Lower lobe of right lung (tissue), 2 donors: Measurements from ENCODE around the gene PLEKHA5. TPM values are rescaled to one million over a fixed set of nuclear protein-coding genes. Genes with fewer than 3 reads are reported as not detected.

Experiments used
- ATAC-seq, 2 donors: fragments of 200-7000 bp; cut with Tn5 transposase; one replicate each; pipeline ENCODE4 v1.9.1; 2020 to 2022; ENCODE audit warnings: mild to moderate bottlenecking in 2 of 2, moderate library complexity in 2 of 2
- DNase-seq: peaks from one replicate; pipeline ENCODE4 v3.0.0-alpha.2; 2020
- H3K27ac ChIP-seq: fragments of 200-600 bp; one replicate; pipeline ENCODE4 v1.8.0; 2022
- H3K27me3 ChIP-seq: fragments of 200-600 bp; one replicate; pipeline ENCODE4 v1.8.0; 2022; ENCODE audit warnings: low read depth
- H3K36me3 ChIP-seq: fragments of 200-600 bp; one replicate; pipeline ENCODE4 v1.8.0; 2022; ENCODE audit warnings: mild to moderate bottlenecking
- H3K4me1 ChIP-seq: fragments of 200-600 bp; one replicate; pipeline ENCODE4 v1.8.0; 2022
- H3K4me3 ChIP-seq: fragments of 200-600 bp; one replicate; pipeline ENCODE4 v1.8.0; 2022; ENCODE audit warnings: mild to moderate bottlenecking
- H3K9me3 ChIP-seq: fragments of 200-600 bp; one replicate; pipeline ENCODE4 v1.8.0; 2022
- intact Hi-C: fragments of 100-400 bp; cut with DNase I; formaldehyde crosslinking; loops from one replicate; pipeline ENCODE4 v1.11.0; 2022
- total RNA-seq: library from RNA; stranded (reverse); fragmentation: NEBNext Ultra II Directional; extraction: Animal tissue kit (Norgen Biotek cat#: 25700); gene quantifications from one replicate; pipeline ENCODE4 v1.2.1, GENCODE V29; 2021
- TF ChIP-seq, protein P1 (sequence below): fragments of 200-600 bp; IDR thresholded peaks from one replicate; pipeline ENCODE4 v1.8.0; 2022; ENCODE audit warnings: antibody characterized with exemption, mild to moderate bottlenecking
- donor health status: DM: no; HTN: yes; CAD: no; lungs with severe emphysema.

PLEKHA5 gene
- total RNA-seq, 1 donor from 2014 or later = 29.2 TPM

DNA sequence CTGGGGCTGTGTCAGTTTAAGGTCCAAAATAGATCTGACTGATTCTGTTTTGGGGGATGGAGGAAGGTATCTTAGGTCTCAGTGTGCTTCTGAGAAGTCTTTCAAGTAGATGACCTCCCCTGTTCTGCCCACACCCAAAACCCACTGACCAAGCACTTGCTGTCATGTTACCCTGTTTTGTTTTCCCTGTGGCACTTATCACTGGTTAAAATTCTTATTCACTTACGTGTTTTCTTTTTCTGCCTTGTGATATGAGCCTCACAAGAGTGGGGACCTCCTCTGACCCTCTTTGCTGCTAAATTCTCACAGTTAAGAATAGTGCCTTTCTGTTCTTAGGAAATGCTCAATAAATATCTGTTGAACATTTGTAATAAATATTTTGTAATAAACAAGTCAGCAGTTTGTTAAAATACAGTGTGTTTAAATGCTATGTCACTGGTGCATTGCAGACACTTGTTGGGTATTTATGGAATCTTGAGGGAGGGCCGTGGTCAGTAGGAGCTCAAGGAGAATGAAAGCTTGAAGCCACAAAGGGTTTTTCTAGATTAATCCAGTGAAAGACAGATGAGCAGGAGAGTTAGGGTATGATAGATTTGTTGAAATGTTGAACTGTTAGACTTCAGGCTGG lies 20.9 kb downstream of the PLEKHA5 start:
- Histone ChIP-seq H3K27me3 (no peaks in the 10 kb centered on the region), H3K9me3 (no peaks in the 10 kb centered on the region), H3K4me1 (no peaks in the 10 kb centered on the region), H3K36me3 (no peaks in the 10 kb centered on the region), H3K27ac (no peak overlapping the region), H3K4me3 (no peak overlapping the region)
- no peak for DNase-seq
- intact Hi-C loops = no loop called here
- peak in 1 of 2 donors; percentile 57 for ATAC-seq
- TF ChIP-seq, protein P1, sequence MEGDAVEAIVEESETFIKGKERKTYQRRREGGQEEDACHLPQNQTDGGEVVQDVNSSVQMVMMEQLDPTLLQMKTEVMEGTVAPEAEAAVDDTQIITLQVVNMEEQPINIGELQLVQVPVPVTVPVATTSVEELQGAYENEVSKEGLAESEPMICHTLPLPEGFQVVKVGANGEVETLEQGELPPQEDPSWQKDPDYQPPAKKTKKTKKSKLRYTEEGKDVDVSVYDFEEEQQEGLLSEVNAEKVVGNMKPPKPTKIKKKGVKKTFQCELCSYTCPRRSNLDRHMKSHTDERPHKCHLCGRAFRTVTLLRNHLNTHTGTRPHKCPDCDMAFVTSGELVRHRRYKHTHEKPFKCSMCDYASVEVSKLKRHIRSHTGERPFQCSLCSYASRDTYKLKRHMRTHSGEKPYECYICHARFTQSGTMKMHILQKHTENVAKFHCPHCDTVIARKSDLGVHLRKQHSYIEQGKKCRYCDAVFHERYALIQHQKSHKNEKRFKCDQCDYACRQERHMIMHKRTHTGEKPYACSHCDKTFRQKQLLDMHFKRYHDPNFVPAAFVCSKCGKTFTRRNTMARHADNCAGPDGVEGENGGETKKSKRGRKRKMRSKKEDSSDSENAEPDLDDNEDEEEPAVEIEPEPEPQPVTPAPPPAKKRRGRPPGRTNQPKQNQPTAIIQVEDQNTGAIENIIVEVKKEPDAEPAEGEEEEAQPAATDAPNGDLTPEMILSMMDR = no peak

DNA sequence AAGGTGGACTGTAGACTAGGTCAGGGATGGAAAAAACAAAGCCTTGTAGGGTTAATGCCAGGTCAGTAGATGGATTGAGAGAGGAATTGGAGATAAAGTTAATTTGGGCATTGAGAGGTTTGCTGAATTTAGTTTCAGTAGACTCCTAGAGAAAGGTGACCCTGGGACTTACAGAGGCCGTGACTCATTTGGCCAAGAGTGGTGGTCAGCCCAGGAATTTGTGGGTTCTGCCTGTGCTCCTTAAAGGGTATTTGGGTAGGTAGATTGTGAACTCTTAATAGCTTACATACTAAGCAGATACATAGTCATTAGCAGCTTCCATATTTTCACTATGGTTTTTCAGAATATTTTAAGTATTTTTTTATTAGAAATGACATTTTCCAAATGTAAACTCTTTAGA lies 21.8 kb downstream of the PLEKHA5 start:
- no peaks in the 10 kb centered on the region for H3K9me3 ChIP-seq
- ATAC-seq (no peak), DNase-seq (no peak)
- H3K36me3 ChIP-seq = no peaks in the 10 kb centered on the region
- H3K27me3 ChIP-seq = no peaks in the 10 kb centered on the region
- TF ChIP-seq, protein P1 = no peak
- H3K4me1 ChIP-seq = peaks cover 5% of the 10 kb centered on the region
- H3K27ac ChIP-seq = no peak overlapping the region
- H3K4me3 ChIP-seq = no peak overlapping the region
- intact Hi-C loops = no loop called here

DNA sequence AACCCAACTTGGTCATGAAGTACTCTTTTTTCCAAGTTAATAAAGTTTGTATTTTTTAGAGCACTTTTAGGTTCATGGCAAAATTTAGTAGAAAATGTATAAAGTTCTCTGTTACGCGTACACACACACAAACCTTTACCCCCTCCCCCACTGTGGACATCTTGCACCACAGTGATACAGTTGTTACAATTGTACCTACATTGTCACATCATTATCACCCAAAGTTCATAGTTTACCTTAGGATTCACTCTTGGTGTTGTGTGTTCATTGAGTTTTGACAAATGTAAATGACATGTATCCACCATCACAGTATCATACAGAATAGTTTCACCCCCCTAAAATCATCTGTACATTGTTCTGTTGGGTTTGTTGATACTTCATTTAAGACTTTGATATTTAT lies 23.9 kb downstream of the PLEKHA5 start:
- H3K27ac ChIP-seq = no peak overlapping the region
- H3K9me3 ChIP-seq = no peaks in the 10 kb centered on the region
- no peaks in the 10 kb centered on the region for H3K27me3 ChIP-seq
- ATAC-seq = no peak
- no peak for DNase-seq
- H3K36me3 ChIP-seq = no peaks in the 10 kb centered on the region
- TF ChIP-seq, protein P1 = no peak
- H3K4me1 ChIP-seq = peaks cover 5% of the 10 kb centered on the region
- no peak overlapping the region for H3K4me3 ChIP-seq
- intact Hi-C loops = no loop called here

DNA sequence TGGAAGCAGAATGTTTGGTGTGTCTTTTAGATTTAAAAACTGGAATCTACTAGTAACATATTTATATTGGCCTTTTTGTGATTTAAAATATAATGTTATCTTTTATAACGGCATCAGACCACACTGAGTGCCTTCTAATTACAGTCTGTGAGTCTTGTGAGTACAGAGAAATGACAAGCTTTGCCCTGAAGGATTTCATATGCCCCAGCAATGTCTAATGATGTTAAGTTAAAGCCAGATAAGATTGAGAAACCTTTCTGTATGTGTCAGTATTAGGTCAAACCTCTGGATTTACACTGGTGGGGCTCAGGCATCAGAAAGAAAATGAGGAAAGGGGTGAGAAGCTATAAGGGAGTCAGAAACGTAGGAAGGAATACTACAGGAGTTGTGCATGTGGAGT lies 25.2 kb downstream of the PLEKHA5 start:
- intact Hi-C loops = no loop called here
- Histone ChIP-seq H3K9me3 (no peaks in the 10 kb centered on the region), H3K4me1 (peaks cover 5% of the 10 kb centered on the region), H3K27me3 (no peaks in the 10 kb centered on the region), H3K27ac (no peak overlapping the region), H3K36me3 (no peaks in the 10 kb centered on the region), H3K4me3 (no peak overlapping the region)
- ATAC-seq (peak in 1 of 2 donors; percentile 21), DNase-seq (no peak)
- TF ChIP-seq, protein P1 = no peak

DNA sequence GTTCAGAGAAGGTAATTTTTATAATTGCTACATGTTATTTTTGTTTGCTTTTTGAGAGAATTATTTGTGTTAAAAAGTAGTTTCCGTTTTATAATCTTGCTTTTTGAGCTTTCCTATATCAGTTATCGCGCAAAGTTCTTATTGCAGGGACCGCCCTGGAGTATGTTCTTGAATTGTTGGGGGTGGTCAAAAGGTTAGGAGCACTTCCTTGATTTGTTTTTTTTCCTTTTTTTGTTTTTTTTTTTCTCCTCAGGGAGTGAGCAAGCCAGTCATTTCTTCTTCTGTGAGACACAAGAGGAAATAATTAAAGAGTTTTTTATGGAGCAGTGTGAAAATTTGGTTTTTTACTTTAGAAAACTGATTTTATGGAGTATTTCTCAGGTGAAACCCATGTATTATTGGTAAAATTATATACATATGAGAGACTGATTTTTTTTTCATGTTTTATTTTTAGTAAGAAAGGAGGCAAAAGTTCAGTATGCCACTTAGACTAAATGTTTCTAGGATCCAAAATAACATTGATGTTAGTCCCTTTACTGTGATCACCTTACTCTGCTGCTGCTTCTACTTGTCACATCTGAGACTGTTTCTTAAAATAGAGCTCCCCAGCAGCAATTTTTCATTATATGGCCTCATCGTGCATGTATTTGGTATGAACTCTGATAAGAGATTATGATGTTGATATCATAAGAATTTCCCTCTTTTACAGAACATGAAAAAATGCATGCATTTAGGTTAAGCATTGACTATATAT lies 26.6 kb downstream of the PLEKHA5 start:
- TF ChIP-seq, protein P1 = no peak
- no peaks in the 10 kb centered on the region for H3K9me3 ChIP-seq
- DNase-seq (no peak), ATAC-seq (no peak)
- intact Hi-C loops = no loop called here
- H3K27me3 ChIP-seq = no peaks in the 10 kb centered on the region
- no peaks in the 10 kb centered on the region for H3K36me3 ChIP-seq
- no peak overlapping the region for H3K4me3 ChIP-seq
- H3K4me1 ChIP-seq = peaks cover 5% of the 10 kb centered on the region
- no peak overlapping the region for H3K27ac ChIP-seq
